T-helper 1 cell treated with Interleukin-12 subunit alpha and Interleukin-12 subunit beta and Interleukin-4 antibody, amounts not matched to agents 30 ng/mL and 1 ng/mL, for 36 hours (primary cell): ENCODE measurements around the gene LIFR. TPM values are rescaled to one million over a fixed set of nuclear protein-coding genes. Genes with fewer than 3 reads are reported as not detected.
"Not testable (repeated sequence)": the region's sequence is repeated elsewhere in the genome, so short reads cannot be mapped to it uniquely, and the experiment has no call there.

ENCODE experiments used
- intact Hi-C: fragments of 100-400 bp; cut with micrococcal nuclease; formaldehyde crosslinking; loops from one replicate; pipeline ENCODE4 v1.15.1; 2024
- total RNA-seq: library from RNA; stranded (reverse); gene quantifications from 2 replicates; pipeline ENCODE4 v1.2.3, GENCODE V29; 2022

LIFR gene
- total RNA-seq = 0.05 TPM in 1 of 2 replicates, not detected in the other

GRCh38 chr5:38556599-38557307 is at the start of gene LIFR:
LIFR (minus strand) TSS chr5:38556646; CDS start chr5:38530647, 25,999 bp downstream.
- intact Hi-C loops = loop anchor here (2.0 to 10.0 kb wide), 2 partner anchors 518 to 1678 kb away; partner anchors contain the start of gene RICTOR

GRCh38 chr5:38605610-38606009 is 49.2 kb upstream of the LIFR start:
- intact Hi-C loops = no loop called here

GRCh38 chr5:38603691-38604090 is 47.2 kb upstream of the LIFR start:
- intact Hi-C loops = no loop called here

GRCh38 chr5:38602641-38603040 is 46.2 kb upstream of the LIFR start:
- intact Hi-C loops = no loop called here

GRCh38 chr5:38601863-38602298 is 45.4 kb upstream of the LIFR start:
- intact Hi-C loops = no loop called here

- intact Hi-C loops = no loop called here
Observed at GRCh38 chr5:38601133-38601862, 44.9 kb upstream of the LIFR start.

GRCh38 chr5:38600329-38601045 is 44.0 kb upstream of the LIFR start:
- intact Hi-C loops = no loop called here

GRCh38 chr5:38599751-38600150 is 43.3 kb upstream of the LIFR start:
- intact Hi-C loops = not testable (repeated sequence)

GRCh38 chr5:38598994-38599617 is 42.7 kb upstream of the LIFR start:
- intact Hi-C loops = no loop called here

- intact Hi-C loops = no loop called here
Observed at GRCh38 chr5:38598296-38598993, 42.0 kb upstream of the LIFR start.

GRCh38 chr5:38596981-38597380 is 40.5 kb upstream of the LIFR start:
- intact Hi-C loops = no loop called here

GRCh38 chr5:38595132-38595745 is 38.8 kb upstream of the LIFR start:
- intact Hi-C loops = no loop called here

- intact Hi-C loops = no loop called here
Observed at GRCh38 chr5:38593959-38594358, 37.5 kb upstream of the LIFR start.

- intact Hi-C loops = no loop called here
Observed at GRCh38 chr5:38591523-38591849, 35.0 kb upstream of the LIFR start.

- intact Hi-C loops = no loop called here
Observed at GRCh38 chr5:38590838-38591522, 34.5 kb upstream of the LIFR start.

- intact Hi-C loops = no loop called here
Observed at GRCh38 chr5:38589629-38590028, 33.2 kb upstream of the LIFR start.

GRCh38 chr5:38585816-38586215 is 29.4 kb upstream of the LIFR start:
- intact Hi-C loops = no loop called here

GRCh38 chr5:38583500-38583899 is 27.1 kb upstream of the LIFR start:
- intact Hi-C loops = no loop called here

GRCh38 chr5:38582975-38583319 is 26.5 kb upstream of the LIFR start:
- intact Hi-C loops = no loop called here

GRCh38 chr5:38582293-38582974 is 26.0 kb upstream of the LIFR start:
- intact Hi-C loops = no loop called here
